HG03457 (cell line): ENCODE results near the gene DCTN4.

Experiments used
- ATAC-seq: cut with Tn5 transposase; IDR thresholded peaks from one replicate; pipeline ENCODE4 v1.9.1; 2021; ENCODE audit warnings: moderate number of reproducible peaks; ENCODE audit not compliant: unreplicated experiment

DCTN4 gene

GRCh38 chr5:150672237-150672883 is 86.5 kb downstream of the DCTN4 start:
- ATAC-seq, result no peak

- ATAC-seq, result no peak
Observed at GRCh38 chr5:150671509-150672236, 87.1 kb downstream of the DCTN4 start.

- no peak for ATAC-seq
Observed at GRCh38 chr5:150670948-150671310, 87.9 kb downstream of the DCTN4 start.

- no peak for ATAC-seq
Observed at GRCh38 chr5:150670275-150670947, 88.4 kb downstream of the DCTN4 start.

- ATAC-seq, result no peak
Observed at GRCh38 chr5:150665044-150665443, 93.8 kb downstream of the DCTN4 start.

GRCh38 chr5:150663936-150664335 is 94.9 kb downstream of the DCTN4 start:
- no peak for ATAC-seq

- no peak for ATAC-seq
Observed at GRCh38 chr5:150662731-150663516, 95.9 kb downstream of the DCTN4 start.

- no peak for ATAC-seq
Observed at GRCh38 chr5:150661821-150662596, 96.8 kb downstream of the DCTN4 start.

GRCh38 chr5:150661086-150661485 is 97.7 kb downstream of the DCTN4 start, which contains the start of gene MYOZ3:
MYOZ3 (plus strand) TSS chr5:150661251; CDS start chr5:150662942, 1,691 bp downstream.
- ATAC-seq, result no peak

GRCh38 chr5:150660108-150660831 is 98.5 kb downstream of the DCTN4 start:
- no peak for ATAC-seq

- ATAC-seq, result no peak
Observed at GRCh38 chr5:150659360-150660107, 99.3 kb downstream of the DCTN4 start.

- ATAC-seq, result no peak
Observed at GRCh38 chr5:150658699-150659265, 100.0 kb downstream of the DCTN4 start.
